ENCODE measurements around the gene HS3ST5.
"Not testable (repeated sequence)": the region's sequence is repeated elsewhere in the genome, so short reads cannot be mapped to it uniquely, and the experiment has no call there.

The HS3ST5 gene

GRCh38 chr6:114155763-114156162, 187.1 kb downstream of the HS3ST5 start:
- DNase-seq (ENCODE audit: low read depth, low spot score) = no peak

- DNase-seq (ENCODE audit: low read depth, low spot score) = no peak
These were observed 188.0 kb downstream of the HS3ST5 start for GRCh38 chr6:114154812-114155211.

GRCh38 chr6:114153448-114153847, 189.4 kb downstream of the HS3ST5 start:
- no peak for DNase-seq (ENCODE audit: low read depth, low spot score)

GRCh38 chr6:114151064-114151690, 191.6 kb downstream of the HS3ST5 start:
- no peak for DNase-seq (ENCODE audit: low read depth, low spot score)

- DNase-seq (ENCODE audit: low read depth, low spot score) = not testable (repeated sequence)
These were observed 193.6 kb downstream of the HS3ST5 start for GRCh38 chr6:114149182-114149581.

- peak; percentile 67 for DNase-seq (ENCODE audit: low read depth, low spot score)
These were observed 197.7 kb downstream of the HS3ST5 start for GRCh38 chr6:114144887-114145851.

GRCh38 chr6:114142258-114142657, 200.6 kb downstream of the HS3ST5 start:
- DNase-seq (ENCODE audit: low read depth, low spot score) = no peak

- DNase-seq (ENCODE audit: low read depth, low spot score) = peak; percentile 19
These were observed 202.4 kb downstream of the HS3ST5 start for GRCh38 chr6:114140416-114140815.

- DNase-seq (ENCODE audit: low read depth, low spot score) = no peak
These were observed 204.1 kb downstream of the HS3ST5 start for GRCh38 chr6:114138577-114139248.

GRCh38 chr6:114135363-114135971, 207.4 kb downstream of the HS3ST5 start:
- no peak for DNase-seq (ENCODE audit: low read depth, low spot score)

- no peak for DNase-seq (ENCODE audit: low read depth, low spot score)
These were observed 209.0 kb downstream of the HS3ST5 start for GRCh38 chr6:114133816-114134215.

GRCh38 chr6:114131945-114132344, 210.9 kb downstream of the HS3ST5 start:
- DNase-seq (ENCODE audit: low read depth, low spot score) = no peak

GRCh38 chr6:114125576-114125975, 217.2 kb downstream of the HS3ST5 start:
- no peak for DNase-seq (ENCODE audit: low read depth, low spot score)

- peak; percentile 60 for DNase-seq (ENCODE audit: low read depth, low spot score)
These were observed 220.7 kb downstream of the HS3ST5 start for GRCh38 chr6:114121913-114122662.

GRCh38 chr6:114119056-114119455, 223.8 kb downstream of the HS3ST5 start:
- DNase-seq (ENCODE audit: low read depth, low spot score) = no peak

- no peak for DNase-seq (ENCODE audit: low read depth, low spot score)
These were observed 227.2 kb downstream of the HS3ST5 start for GRCh38 chr6:114115652-114116051.

- DNase-seq (ENCODE audit: low read depth, low spot score) = peak; percentile 78
These were observed 234.5 kb downstream of the HS3ST5 start for GRCh38 chr6:114108119-114109002.

- no peak for DNase-seq (ENCODE audit: low read depth, low spot score)
These were observed 236.8 kb downstream of the HS3ST5 start for GRCh38 chr6:114106020-114106419.

- DNase-seq (ENCODE audit: low read depth, low spot score) = no peak
These were observed 241.6 kb downstream of the HS3ST5 start for GRCh38 chr6:114101255-114101654.
